Upper lobe of left lung (tissue), 4 donors: ENCODE results near the gene AMDHD1.

Experiments used
- EP300 ChIP-seq, 4 donors: sonication (generic); formaldehyde crosslinking; IDR thresholded peaks; one replicate each; pipeline ENCODE4 v1.5.1; 2017; ENCODE audit warnings: antibody characterized with exemption in 4 of 4, control low read depth in 2 of 4
- POLR2A ChIP-seq, 4 donors: fragments of 450-650 bp; IDR thresholded peaks; one replicate each; pipeline ENCODE4 v1.5.1; 2016 to 2017; ENCODE audit warnings: antibody characterized with exemption in 4 of 4, mild to moderate bottlenecking in 2 of 4
- POLR2AphosphoS5 ChIP-seq, 2 donors: sonication (generic); formaldehyde crosslinking; IDR thresholded peaks; one replicate each; pipeline ENCODE4 v1.5.1; 2017; ENCODE audit warnings: antibody characterized with exemption in 2 of 2
- TF ChIP-seq, protein P1 (sequence below), 6 experiments: fragments of 450-650 bp in 4 of 6; fragments of 200-600 bp in 2 of 6; sonication (generic) in 2 of 6; IDR thresholded peaks; one replicate each; pipeline ENCODE4 v1.5.1; 2016 to 2019; ENCODE audit warnings: antibody characterized with exemption in 6 of 6

DNA sequence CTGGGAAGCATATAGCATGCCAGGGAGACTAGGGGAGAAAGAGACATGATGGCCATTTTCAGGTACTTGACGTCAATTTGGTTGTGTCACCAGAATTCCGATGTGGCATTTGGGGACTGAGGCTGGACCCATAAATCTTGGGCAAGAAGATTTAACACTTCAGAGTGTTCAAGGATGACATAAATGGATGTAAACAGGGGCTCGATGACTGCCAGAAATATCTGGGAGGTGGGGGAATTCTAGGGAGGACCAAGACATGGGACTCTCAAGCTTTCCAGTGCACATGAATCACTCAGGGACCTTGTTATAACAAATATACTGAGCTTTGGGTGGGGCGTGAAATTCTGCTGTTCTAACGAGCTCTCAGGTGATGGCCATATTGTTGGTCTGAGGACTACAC, 35.2 kb downstream of the AMDHD1 start:
- no peak for TF ChIP-seq EP300 (IDR thresholded peaks at IDR 0.05)
- TF ChIP-seq, protein P1, sequence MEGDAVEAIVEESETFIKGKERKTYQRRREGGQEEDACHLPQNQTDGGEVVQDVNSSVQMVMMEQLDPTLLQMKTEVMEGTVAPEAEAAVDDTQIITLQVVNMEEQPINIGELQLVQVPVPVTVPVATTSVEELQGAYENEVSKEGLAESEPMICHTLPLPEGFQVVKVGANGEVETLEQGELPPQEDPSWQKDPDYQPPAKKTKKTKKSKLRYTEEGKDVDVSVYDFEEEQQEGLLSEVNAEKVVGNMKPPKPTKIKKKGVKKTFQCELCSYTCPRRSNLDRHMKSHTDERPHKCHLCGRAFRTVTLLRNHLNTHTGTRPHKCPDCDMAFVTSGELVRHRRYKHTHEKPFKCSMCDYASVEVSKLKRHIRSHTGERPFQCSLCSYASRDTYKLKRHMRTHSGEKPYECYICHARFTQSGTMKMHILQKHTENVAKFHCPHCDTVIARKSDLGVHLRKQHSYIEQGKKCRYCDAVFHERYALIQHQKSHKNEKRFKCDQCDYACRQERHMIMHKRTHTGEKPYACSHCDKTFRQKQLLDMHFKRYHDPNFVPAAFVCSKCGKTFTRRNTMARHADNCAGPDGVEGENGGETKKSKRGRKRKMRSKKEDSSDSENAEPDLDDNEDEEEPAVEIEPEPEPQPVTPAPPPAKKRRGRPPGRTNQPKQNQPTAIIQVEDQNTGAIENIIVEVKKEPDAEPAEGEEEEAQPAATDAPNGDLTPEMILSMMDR (IDR thresholded peaks at IDR 0.05), result no peak
- no peak for TF ChIP-seq POLR2A (IDR thresholded peaks at IDR 0.05)
- TF ChIP-seq POLR2AphosphoS5 (IDR thresholded peaks at IDR 0.05), result no peak
